GM19240 (cell line): Measurements from ENCODE around the gene ATP2B3.
"Not testable (repeated sequence)": the region's sequence is repeated elsewhere in the genome, so short reads cannot be mapped to it uniquely, and the experiment has no call there.

Experiments used
- DNase-seq: peaks from one replicate; pipeline ENCODE4 v3.0.0; 2011; ENCODE audit warnings: low spot score; ENCODE audit not compliant: insufficient read length

Gene ATP2B3

GRCh38 chrX:153592091-153592833, 74.8 kb downstream of the ATP2B3 start:
- DNase-seq: no peak

- no peak for DNase-seq
Observed at GRCh38 chrX:153592966-153593688, 75.7 kb downstream of the ATP2B3 start.

GRCh38 chrX:153593811-153594500, 76.5 kb downstream of the ATP2B3 start:
- DNase-seq: no peak

- DNase-seq: no peak
Observed at GRCh38 chrX:153595387-153595786, 77.9 kb downstream of the ATP2B3 start.

GRCh38 chrX:153595859-153596857, 78.7 kb downstream of the ATP2B3 start:
- DNase-seq: no peak

- no peak for DNase-seq
Observed at GRCh38 chrX:153596981-153597750, 79.7 kb downstream of the ATP2B3 start.

- DNase-seq: no peak
Observed at GRCh38 chrX:153598541-153599191, 81.2 kb downstream of the ATP2B3 start, which contains the start of gene CCNQ. TSS of gene CCNQ (minus strand) at chrX:153599139. CDS start at chrX:153599073, 66 bp downstream.

GRCh38 chrX:153599192-153600031, 82.0 kb downstream of the ATP2B3 start:
- DNase-seq: peak; percentile 85

- DNase-seq: no peak
Observed at GRCh38 chrX:153600032-153600373, 82.6 kb downstream of the ATP2B3 start.

- no peak for DNase-seq
Observed at GRCh38 chrX:153600921-153601320, 83.5 kb downstream of the ATP2B3 start.

- DNase-seq: no peak
Observed at GRCh38 chrX:153601511-153602110, 84.2 kb downstream of the ATP2B3 start.

GRCh38 chrX:153602601-153603000, 85.2 kb downstream of the ATP2B3 start:
- no peak for DNase-seq

GRCh38 chrX:153603131-153603656, 85.8 kb downstream of the ATP2B3 start:
- no peak for DNase-seq

- not testable (repeated sequence) for DNase-seq
Observed at GRCh38 chrX:153604666-153605380, 87.4 kb downstream of the ATP2B3 start.

- no peak for DNase-seq
Observed at GRCh38 chrX:153606503-153606902, 89.1 kb downstream of the ATP2B3 start.

- no peak for DNase-seq
Observed at GRCh38 chrX:153608376-153608775, 90.9 kb downstream of the ATP2B3 start.

- no peak for DNase-seq
Observed at GRCh38 chrX:153608806-153609205, 91.4 kb downstream of the ATP2B3 start.
